Suprapubic skin (tissue), 3 donors: ENCODE data around the gene TSPAN13.

Source experiments
- CTCF ChIP-seq, 2 donors: fragments of 200-600 bp in 1 of 2; fragments of 450-650 bp in 1 of 2; sonication (generic) in 1 of 2; IDR thresholded peaks; one replicate each; pipeline ENCODE4 v1.5.1; 2016 to 2019; ENCODE audit warnings: antibody characterized with exemption in 2 of 2, mild to moderate bottlenecking in 1 of 2, moderate library complexity in 1 of 2
- POLR2AphosphoS5 ChIP-seq, 3 donors: sonication (generic); formaldehyde crosslinking; IDR thresholded peaks; one replicate each; pipeline ENCODE4 v1.6.1; 2017; ENCODE audit warnings: antibody characterized with exemption in 3 of 3

- no peak for TF ChIP-seq CTCF (IDR thresholded peaks at IDR 0.05)
- no peak for TF ChIP-seq POLR2AphosphoS5 (IDR thresholded peaks at IDR 0.05)
Observed at GRCh38 chr7:16739863-16740622, 13.5 kb upstream of the TSPAN13 start.
